ENCODE results near the gene ATOH8. TPM values are rescaled to one million over a fixed set of nuclear protein-coding genes. Genes with fewer than 3 reads are reported as not detected.
"Not testable (repeated sequence)": the region's sequence is repeated elsewhere in the genome, so short reads cannot be mapped to it uniquely, and the experiment has no call there.

The ATOH8 gene, protein sequence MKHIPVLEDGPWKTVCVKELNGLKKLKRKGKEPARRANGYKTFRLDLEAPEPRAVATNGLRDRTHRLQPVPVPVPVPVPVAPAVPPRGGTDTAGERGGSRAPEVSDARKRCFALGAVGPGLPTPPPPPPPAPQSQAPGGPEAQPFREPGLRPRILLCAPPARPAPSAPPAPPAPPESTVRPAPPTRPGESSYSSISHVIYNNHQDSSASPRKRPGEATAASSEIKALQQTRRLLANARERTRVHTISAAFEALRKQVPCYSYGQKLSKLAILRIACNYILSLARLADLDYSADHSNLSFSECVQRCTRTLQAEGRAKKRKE
- 1.6 and 1.8 TPM in 2 replicates for polyA plus RNA-seq (2014; cell fraction: cytosol; rRNA removed)
- polyA plus RNA-seq (2014; cell fraction: nucleus; rRNA removed), result 1.9 and 3.1 TPM in 2 replicates

DNA sequence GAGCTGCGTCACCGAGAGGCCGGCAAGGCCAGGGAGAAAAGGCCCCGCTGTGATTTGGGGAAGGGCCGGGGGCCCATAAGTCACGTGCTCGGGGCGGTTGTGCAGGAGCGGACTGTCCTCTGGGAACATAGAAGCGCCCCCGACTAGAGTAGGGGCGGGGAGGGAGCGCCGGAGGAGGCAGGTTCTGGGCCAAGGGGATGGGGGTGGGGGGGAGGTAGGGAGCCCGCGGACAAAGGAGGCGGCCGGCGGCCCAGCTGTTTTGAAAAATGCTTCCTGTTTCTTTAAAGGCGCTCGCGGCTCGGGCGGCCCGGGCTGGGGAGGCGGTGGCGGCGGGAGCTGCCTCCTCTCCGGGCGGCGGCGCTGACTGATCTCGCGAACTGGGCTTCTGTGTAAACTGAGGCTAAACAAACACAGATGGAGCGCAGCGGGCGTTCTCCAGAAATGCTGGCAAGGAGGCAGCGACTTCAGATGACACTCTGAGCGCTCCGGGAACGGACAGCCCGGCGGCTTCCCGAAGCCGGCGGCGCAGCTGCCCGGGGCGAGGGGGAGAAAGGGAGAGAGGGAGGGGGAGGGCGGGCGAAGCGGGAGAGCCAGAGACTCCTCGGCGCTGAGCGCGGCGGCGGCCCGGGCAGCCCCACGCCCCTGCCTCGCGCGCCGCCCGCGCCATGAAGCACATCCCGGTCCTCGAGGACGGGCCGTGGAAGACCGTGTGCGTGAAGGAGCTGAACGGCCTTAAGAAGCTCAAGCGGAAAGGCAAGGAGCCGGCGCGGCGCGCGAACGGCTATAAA is at the start of gene ATOH8:
Gene ATOH8 (plus strand): TSS at position 467 of the 788 bp plus-strand sequence. CDS start 199 bp downstream, at position 666.
- DNase-seq (ENCODE audit: low spot score), result no peak

DNA sequence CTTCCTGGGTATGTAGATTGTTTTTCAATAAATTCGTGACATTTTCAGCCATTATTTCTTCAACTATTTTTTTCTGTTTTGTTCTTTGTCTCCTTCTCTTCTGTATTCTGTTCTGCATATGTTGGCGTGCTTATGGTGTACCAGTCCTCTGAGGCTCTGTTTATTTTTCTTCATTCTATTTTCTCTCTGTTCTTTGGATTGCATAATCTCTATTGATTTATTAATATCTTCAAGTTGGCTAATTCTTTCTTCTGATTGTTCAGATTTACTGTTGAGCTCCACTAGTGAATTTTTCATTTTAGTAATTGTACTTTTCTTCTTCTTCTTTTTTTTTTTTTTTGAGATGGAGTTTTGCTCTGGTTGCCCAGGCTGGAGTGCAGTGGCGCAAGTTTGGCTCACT is 49.8 kb upstream of the ATOH8 start:
- no peak for DNase-seq (ENCODE audit: low spot score)

DNA sequence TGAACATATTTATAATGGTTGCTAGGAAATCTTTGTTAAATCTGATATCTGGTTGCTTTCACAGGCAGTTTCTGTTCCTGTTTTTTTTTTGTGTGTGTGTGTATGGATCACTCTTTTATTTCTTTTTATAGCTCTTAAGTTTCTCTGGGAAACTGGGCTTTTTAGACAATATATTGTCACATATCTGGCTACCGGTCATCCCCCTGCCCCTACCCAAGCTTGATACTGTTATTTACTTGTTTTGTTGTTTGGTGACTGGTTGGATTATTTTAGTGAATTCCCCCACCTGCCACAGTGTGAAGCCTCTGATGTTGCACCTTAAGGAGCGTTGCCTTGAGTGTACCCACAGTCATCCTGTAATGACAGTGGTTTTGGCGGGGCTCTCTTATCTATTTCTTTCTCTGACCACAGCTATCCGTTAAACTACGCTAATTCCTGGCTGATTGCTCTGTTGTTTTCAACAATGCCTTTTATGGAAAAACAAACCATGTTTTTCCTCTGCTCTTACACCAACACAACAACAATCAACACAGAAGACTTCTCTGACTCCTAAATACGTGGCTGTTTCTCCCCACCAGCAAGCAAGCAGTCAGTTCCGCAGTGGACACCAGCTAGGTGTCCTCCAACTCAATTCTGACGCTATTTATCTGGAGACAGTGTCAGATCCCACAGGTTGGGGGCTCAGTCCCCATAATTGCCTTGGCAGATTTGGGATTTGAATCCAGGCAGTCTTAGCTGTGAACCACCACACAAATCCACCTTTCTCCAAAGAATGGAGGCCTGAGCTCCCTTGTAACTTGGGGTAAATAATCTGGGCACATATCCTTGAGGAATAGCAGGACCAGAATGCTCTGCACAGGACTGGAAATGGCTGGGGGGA is 48.8 kb upstream of the ATOH8 start:
- no peak for DNase-seq (ENCODE audit: low spot score)

DNA sequence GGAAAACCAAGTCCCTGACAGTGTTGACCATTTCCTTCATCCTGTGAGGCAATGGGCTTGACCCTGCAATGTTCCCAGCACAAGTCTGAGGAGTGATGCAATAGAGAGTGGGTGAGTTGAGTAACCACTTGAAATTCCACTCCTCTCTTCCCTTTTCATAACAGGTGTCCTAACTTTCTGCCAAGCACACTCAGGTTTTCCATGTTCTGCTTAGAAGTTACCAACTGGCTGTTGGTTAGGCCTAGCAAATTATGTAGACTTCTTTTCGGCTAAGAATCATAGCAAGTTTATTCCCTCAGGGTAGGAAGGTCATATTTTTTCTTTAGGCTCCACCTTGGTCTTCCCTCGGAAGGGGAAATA is 48.1 kb upstream of the ATOH8 start:
- DNase-seq (ENCODE audit: low spot score), result no peak

DNA sequence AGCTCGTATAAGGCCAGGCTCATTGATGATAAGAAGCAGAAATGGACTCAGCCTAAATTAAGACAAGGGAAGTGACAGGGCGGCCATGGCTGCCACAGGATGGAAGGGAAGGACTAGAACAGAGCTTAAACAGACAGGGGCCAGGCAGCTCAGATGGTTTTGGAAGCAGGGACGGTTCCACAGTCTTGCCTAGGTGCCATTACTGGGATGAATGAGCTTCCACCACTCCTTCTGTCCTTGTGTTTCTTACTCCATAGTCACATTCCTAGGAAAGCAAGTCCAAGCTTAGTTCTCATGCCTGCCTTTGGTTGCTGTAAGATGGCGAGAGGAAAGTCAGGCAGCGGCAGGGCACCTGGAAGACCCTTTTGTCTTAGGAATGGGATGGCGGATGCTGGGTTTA is 47.7 kb upstream of the ATOH8 start:
- DNase-seq (ENCODE audit: low spot score), result no peak

DNA sequence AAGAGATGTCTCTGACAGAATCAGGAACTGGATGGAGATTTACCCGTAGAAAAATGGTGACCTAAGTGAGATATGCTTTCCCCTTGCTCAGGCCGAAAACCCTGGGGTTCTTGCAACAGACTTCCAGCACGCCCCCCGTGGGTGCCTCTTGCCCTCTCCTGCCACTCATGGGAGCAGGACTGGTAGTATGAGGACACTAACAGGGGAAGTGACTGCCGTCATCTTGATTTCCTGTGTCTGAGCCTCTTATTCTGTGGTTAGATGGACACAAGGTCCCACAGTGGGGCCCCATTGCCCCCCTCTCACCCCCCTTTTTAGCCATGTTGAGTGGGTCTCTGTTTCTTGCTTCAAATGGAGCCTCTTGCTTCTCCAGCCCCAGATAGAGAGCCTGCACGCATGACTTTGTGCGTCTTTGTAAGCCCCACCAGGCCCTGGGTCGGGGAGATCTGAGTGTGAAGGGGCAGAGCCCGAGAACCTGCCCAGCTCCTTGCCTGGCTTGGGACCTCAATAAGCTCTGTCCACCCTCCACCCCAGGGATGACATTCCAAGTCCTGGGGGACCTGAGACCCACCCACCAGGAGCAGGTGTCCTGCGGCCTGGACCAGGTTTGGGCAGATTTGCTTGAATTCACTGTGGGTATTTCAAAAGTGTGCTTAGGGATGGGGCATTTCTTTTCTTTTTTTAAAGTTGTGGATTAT is 47.0 kb upstream of the ATOH8 start:
- no peak for DNase-seq (ENCODE audit: low spot score)

DNA sequence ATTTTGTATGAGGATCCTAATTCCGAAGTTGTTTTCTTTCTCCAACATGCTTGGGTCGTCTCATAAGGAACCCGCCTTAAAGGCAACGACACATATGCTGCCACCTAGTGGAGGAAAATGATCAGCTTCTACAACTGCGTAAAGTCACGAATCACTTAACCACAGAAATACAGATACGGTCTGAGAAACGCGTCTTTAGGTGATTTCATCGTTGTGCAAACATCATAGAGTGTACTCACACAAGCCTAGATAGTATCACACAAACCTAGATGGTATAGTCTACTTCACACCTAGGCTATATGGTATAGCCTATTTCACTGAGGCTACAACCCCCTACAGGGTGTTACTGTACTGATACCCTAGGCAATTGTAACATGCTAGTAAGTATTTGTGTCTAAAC is 46.5 kb upstream of the ATOH8 start:
- DNase-seq (ENCODE audit: low spot score), result peak; percentile 79

DNA sequence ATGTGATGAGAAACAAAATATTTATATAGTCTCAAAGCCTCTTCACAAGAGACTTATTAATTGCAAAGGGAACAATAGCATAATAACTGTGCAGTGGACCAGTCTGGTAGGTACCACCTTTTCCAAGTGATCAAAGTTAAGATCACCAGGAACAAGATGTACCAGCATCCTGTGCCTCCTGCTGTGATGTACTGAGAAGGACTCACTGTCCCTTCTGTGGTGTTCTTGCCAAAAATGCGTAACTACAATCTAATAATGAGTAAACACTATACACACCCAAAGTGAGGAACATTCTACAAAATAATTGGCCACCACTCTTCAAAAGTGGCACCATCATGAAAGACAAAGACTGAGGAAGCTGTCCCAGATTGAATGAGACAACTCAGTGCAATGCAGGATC is 45.1 kb upstream of the ATOH8 start:
- no peak for DNase-seq (ENCODE audit: low spot score)

DNA sequence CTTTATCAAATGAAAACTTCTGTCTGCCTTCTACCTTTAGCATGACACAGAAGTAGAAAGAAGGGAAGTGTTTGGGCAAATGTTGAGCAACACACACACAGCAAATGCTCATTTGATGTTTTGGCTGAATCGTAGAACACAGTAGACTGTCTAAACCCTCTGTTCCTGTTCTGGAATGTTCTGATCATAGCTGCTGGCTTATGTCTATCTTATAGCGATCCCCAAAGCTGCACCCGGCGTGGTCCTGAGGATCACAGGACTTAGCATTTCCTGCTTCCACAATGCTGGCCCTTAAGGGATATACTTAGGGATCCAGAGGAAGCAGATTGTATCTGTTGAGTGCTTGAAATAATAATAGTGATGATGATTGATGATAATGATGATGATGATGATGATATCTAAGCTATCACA is 44.4 kb upstream of the ATOH8 start:
- DNase-seq (ENCODE audit: low spot score), result no peak

DNA sequence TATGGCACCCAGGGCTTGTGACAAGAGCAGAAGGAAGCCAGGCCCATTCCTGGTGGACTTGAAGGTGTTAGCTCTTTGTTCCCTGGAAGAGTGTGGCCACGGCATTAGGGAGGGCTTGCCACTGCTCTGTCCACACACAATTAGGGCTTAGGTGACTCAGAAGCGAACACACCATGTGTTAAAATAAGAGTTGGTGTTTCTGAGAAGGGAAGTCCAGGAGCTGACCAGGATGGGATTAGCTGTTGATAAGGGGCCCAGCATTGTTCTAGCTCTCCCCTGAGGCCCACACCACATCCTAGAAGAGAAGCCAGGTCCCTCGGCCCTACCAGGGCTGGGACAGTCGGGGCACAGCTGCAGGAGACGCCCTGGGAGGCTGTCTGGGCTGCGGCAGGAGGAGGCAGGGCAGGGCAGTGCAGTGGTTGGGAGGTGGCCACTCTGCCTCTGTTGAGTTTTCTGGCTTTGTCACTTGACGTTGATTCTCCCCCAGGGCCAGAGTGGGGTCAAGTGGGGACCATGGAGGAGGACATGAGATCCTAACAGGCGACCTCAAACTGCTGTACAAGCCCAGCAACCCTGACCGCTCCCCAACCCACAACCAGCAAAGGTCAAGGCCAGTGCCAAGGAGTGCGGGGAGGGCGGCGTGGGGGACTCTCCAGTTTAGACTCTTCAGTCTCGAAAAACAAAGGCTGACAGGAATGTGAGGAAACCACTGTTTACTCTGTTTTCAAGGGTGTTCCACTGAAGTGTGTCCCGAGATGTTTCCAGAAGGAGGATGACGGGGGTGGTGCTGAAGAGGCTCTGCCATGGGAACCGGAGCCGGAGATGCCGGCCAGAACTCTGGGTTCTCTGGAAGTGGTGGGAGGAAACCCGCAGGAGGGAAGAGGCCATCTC is 42.9 kb upstream of the ATOH8 start:
- no peak for DNase-seq (ENCODE audit: low spot score)

DNA sequence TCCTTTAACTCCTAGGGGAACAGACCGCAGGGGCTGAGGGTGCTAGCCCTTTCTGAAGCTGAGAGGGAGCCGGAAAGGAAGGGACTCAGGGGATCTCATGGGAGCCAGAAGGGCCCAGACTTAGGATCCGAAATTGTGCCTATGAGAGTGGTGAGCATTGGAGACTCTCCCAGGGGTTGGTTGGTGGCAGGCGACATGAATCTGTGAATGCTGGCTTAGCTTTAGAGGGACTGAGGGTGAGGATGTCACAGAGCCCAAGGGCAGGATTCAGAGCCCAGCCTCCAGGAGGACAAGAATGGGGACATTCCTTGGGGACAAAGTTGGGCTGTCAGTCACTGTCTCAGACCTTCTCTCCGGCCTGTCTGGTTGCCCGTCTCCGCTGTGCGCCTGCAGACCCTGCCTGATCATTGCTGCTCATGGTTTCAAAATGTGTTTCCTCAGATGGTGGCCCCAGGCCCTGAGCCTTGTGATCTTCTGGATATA is 42.2 kb upstream of the ATOH8 start:
- no peak for DNase-seq (ENCODE audit: low spot score)

DNA sequence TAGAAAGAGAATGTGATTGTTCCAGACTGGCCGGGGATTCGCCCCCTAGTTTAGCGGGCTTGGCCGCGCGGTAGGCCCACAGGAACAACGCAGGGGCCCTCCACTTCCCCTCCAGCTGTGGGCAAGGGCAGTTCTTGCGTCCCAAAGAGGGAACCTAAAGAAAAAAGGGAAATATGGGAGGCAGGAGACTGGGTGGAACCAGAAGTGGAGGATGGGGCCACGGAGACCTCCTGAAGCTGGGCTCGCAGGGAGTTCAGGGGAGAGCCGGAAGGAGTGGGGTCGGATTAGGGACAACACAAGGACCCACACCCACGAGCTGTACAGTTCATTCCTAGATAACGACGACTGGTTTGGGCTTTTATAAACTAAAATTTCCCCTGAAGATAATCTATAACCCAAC is 41.5 kb upstream of the ATOH8 start:
- DNase-seq (ENCODE audit: low spot score), result no peak

DNA sequence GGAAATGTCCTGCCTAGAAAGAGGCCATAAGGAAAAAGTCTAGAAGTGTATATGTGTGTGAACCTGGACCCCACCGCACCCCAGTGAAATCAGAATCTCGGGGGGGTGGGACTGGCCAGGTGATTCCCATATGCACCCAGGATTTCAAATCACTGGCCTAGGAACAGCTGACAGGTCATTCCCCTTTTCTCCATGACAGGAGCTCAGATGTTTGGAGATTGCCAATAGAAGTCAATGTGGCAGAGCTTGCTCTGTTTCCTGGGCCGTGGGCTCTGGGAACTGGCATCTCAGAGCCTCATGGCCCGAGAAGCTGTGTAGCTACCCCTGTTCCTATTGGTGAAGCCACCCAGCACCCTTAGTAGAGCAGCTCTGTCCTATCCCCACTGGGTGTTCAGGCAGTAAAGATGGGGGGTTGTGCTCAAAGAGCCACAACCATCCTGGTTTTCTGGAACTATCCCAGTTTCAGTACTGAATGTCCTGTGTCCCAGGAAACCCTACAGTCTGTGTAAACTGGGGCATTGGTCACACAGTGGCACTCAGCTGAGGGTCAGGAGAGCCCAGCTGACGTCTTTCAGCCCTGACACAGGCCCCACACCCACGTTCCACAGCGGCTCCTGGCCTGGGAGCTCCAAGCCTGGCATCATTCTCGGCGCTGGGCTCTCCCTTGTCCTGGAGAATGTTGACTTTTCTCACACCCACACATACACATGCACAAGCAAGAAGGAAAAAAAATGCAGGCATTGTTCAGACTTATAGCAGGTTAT is 40.8 kb upstream of the ATOH8 start:
- no peak for DNase-seq (ENCODE audit: low spot score)

DNA sequence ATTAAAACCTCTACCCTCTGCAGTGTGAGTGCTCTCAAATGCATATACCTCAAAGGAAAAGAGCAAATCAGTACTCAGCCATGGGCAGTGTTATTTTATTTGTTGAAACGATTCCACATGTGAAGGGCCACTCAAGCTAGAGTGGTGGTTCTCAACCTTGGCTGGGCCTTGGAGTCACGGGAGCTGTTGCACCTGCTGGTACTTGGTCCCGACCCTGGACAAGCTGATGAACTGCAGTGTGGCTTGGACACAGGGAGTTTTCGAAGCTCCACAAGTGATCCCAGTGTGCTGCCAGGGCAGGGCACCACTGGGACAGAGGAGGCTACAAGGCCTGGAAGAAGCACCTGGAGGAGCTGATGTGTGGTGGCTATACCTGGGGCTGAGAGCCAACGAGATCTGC is 40.0 kb upstream of the ATOH8 start:
- DNase-seq (ENCODE audit: low spot score), result no peak

DNA sequence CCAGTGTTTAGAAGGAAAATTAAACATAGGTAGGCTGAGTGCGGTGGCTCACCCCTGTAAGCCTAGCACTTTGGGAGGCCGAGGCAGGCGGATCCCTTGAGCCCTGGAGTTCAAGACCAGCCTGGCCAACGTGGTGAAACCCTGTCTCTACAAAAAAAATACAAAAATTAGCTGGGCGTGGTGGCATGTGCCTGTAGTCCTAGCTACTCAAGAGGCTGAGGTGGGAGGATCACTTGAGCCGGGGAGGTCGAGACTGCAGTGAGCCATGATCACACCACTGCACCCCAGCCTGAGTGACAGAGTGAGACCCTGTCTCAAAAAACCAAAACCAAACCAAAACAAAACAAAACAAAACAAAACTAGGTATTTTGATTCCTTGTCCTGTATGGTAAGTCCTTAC is 39.4 kb upstream of the ATOH8 start:
- DNase-seq (ENCODE audit: low spot score), result not testable (repeated sequence)

DNA sequence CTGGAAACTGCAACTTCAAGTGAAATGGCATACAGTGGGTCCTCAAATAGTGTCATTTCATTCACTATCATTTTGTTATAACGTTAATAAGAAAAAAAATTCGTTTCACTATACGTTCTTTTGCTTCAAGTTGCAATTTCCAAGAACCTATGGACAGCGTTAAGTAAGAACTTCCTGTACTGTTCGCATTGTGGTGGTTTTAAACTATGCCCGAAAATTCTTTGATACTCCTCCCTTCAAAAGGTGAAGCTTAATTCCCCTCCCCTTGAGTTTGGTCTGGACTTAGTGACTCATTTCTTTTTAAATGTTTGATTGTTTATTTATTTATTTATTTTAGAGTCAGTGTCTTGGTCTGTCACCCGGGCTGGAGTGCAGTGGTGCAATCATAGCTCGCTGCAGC is 39.0 kb upstream of the ATOH8 start:
- DNase-seq (ENCODE audit: low spot score), result no peak

DNA sequence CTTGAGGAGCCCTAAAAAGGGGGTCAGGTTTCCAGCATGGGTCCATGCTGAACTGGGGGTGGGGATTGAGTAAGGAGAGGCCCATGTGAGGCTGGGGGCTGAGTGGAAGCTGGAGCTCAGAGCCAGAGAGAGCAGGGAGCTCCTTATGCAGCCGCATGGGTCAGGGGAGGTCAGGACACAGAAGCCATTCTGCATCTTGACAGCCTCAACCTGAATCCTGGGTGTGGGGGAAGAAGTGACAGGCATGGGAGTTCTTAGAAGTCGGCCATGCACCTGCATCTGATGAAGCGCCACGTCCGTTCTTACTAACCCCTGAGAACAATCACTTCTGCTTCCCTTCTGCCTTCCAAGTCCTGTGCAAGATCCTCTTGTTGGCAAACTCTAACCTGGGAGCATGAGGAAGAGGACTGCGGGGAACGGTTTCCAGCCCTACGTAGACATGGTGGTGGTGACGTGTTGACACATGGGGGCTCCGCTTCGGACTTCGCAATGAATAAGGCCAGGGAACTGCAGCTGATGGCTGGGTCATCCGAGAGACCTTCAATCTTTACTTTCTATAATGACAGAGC is 37.4 kb upstream of the ATOH8 start:
- peak; percentile 77 for DNase-seq (ENCODE audit: low spot score)

DNA sequence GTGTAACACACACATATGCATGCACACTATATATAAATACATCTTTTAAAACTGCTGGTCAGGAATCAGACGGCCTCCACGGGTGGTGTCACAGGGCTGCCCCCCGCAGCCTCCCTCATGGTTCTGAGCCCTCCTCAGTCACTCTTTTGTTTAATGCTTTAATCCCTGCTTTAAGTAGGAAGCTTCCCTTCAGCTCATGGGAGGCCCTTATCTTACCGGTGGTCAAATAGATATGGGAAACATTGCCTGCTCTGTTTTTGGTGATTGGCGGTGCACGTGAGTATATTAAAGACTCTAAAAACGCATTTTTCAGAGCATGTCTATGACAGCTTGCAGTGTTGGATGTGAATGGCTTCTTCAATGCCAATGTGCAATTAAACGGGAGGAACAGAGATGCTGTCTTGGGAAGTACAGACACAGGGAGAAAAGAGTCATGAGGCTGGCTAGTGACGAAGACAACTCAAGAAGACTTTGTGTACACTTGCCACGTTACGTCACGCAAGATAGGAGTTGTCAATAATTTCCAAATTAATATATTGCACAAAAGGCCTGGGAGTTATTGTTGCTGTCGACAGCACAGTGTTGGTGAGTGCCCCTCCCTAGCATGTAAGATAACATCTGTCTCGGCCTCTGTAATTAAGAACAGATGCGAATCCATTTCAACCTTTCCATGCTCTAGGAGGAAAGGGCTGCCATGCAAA is 36.3 kb upstream of the ATOH8 start:
- peak; percentile 94 for DNase-seq (ENCODE audit: low spot score)

Measured in SK-N-DZ (cell line).